H1 (cell line): ENCODE data around the gene ZMIZ1. TPM values are rescaled to one million over a fixed set of nuclear protein-coding genes. Genes with fewer than 3 reads are reported as not detected.

Experiments
- CTCF ChIA-PET: fragments of 300-600 bp; sonication (Branson Sonifier 250); formaldehyde crosslinking; loops from one replicate; lab custom pipeline; 2021; ENCODE audit not compliant: partially characterized antibody; lab: Charles Lee
- POLR2A ChIA-PET: fragments of 300-600 bp; sonication (Branson Sonifier 250); formaldehyde crosslinking; loops from one replicate; lab custom pipeline; 2021; ENCODE audit warnings: inconsistent platforms; ENCODE audit not compliant: partially characterized antibody; lab: Charles Lee
- DNase-seq, 2 experiments: peaks; one replicate each; pipeline versions ENCODE4 v3.0.0 to v3.0.0-alpha.2; 2010 to 2022; ENCODE audit warnings: low spot score in 2 of 2, low read depth in 1 of 2, mixed read lengths in 1 of 2
- FAIRE-seq: peaks from 2 replicates; lab custom pipeline; 2011; peaks lifted over from hg19 to GRCh38; lab: Jason Lieb, UNC
- H2AFZ ChIP-seq: 2 replicates; pipeline ENCODE4 v1.8.1; 2012; ENCODE audit warnings: low read length, inconsistent platforms
- H2AK5ac ChIP-seq: 2 replicates; pipeline ENCODE4 v1.6.1; 2013; ENCODE audit warnings: low read depth, low read length
- H2BK120ac ChIP-seq: replicated peaks from 2 replicates; pipeline ENCODE3; 2013; ENCODE audit warnings: low read depth, low read length, inconsistent platforms
- H2BK12ac ChIP-seq: 2 replicates; pipeline ENCODE4 v1.6.1; 2013; ENCODE audit warnings: low read depth, low read length
- H2BK15ac ChIP-seq: 2 replicates; pipeline ENCODE4 v1.6.1; 2013; ENCODE audit warnings: low read length
- H2BK20ac ChIP-seq: 2 replicates; pipeline ENCODE4 v1.6.1; 2013; ENCODE audit warnings: low read length
- H2BK5ac ChIP-seq: 2 replicates; pipeline ENCODE4 v1.6.1; 2013; ENCODE audit warnings: low read depth, low read length
- H3K14ac ChIP-seq: 2 replicates; pipeline ENCODE4 v1.6.1; 2013; ENCODE audit warnings: inconsistent platforms; ENCODE audit not compliant: insufficient read length
- H3K18ac ChIP-seq: 2 replicates; pipeline ENCODE4 v1.6.1; 2013; ENCODE audit warnings: low read length; ENCODE audit errors: extremely low read depth
- H3K23ac ChIP-seq: 2 replicates; pipeline ENCODE4 v1.6.1; 2013; ENCODE audit warnings: inconsistent platforms; ENCODE audit not compliant: insufficient read length
- H3K23me2 ChIP-seq: 2 replicates; pipeline ENCODE4 v1.6.1; 2013; ENCODE audit warnings: low read depth, low read length
- H3K27ac ChIP-seq: 2 replicates; pipeline ENCODE4 v1.6.1; 2011; ENCODE audit warnings: low read depth, low read length, inconsistent platforms
- H3K27me3 ChIP-seq, 4 experiments: replicated peaks in 1 of 4; 1 replicate in 1 of 4; 2 replicates in 3 of 4; pipeline versions ENCODE4 v1.6.1 to v1.8.1; 2011 to 2013; ENCODE audit warnings: low read length in 3 of 4, mild to moderate bottlenecking in 3 of 4, inconsistent platforms in 2 of 4, mixed read lengths in 2 of 4, moderate library complexity in 1 of 4; ENCODE audit not compliant: control insufficient read depth in 3 of 4, insufficient read depth in 3 of 4; ENCODE audit errors: extremely low read depth in 1 of 4
- H3K36me3 ChIP-seq, 4 experiments: 2 replicates each; pipeline versions ENCODE4 v1.6.1 to v1.8.1; 2011 to 2013; ENCODE audit warnings: mild to moderate bottlenecking in 4 of 4, low read length in 3 of 4, moderate library complexity in 2 of 4, control low read depth in 1 of 4, inconsistent platforms in 1 of 4; ENCODE audit not compliant: insufficient read depth in 4 of 4, control insufficient read depth in 2 of 4
- H3K4ac ChIP-seq: replicated peaks from 2 replicates; pipeline ENCODE3; 2013; ENCODE audit warnings: low read length, low read depth, mixed read lengths, inconsistent platforms; ENCODE audit not compliant: insufficient read length
- H3K4me1 ChIP-seq, 4 experiments: replicated peaks in 1 of 4; 1 replicate in 1 of 4; 2 replicates in 3 of 4; pipeline versions ENCODE4 v1.6.1 to v1.8.1; 2011 to 2013; ENCODE audit warnings: low read length in 3 of 4, inconsistent platforms in 2 of 4, mixed read lengths in 1 of 4; ENCODE audit not compliant: insufficient read depth in 4 of 4, control insufficient read depth in 3 of 4
- H3K4me2 ChIP-seq, 2 experiments: 2 replicates each; pipeline versions ENCODE4 v1.6.1 to v1.8.1; 2011 to 2013; ENCODE audit warnings: low read depth in 2 of 2, low read length in 2 of 2, control low read depth in 1 of 2, inconsistent platforms in 1 of 2, mild to moderate bottlenecking in 1 of 2; ENCODE audit not compliant: insufficient read depth in 1 of 2
- H3K4me3 ChIP-seq, 4 experiments: fragments of 200-600, 300-600 bp in 1 of 4; sonication (generic), shearing (Covaris generic), sonication (Bioruptor Twin) in 1 of 4; 2 replicates each; pipeline versions ENCODE4 v1.5.1 to v1.8.1; 2011 to 2016; ENCODE audit warnings: low read length in 4 of 4, low read depth in 3 of 4, control low read depth in 2 of 4, inconsistent platforms in 2 of 4, mild to moderate bottlenecking in 2 of 4, mixed read lengths in 1 of 4, moderate library complexity in 1 of 4; ENCODE audit not compliant: insufficient read depth in 2 of 4; ENCODE audit errors: extremely low read depth in 1 of 4
- H3K56ac ChIP-seq: replicated peaks from 2 replicates; pipeline ENCODE3; 2013; ENCODE audit warnings: low read depth, mild to moderate bottlenecking, mixed read lengths, low read length, inconsistent platforms; ENCODE audit not compliant: insufficient read length
- H3K79me1 ChIP-seq: 2 replicates; pipeline ENCODE4 v1.6.1; 2013; ENCODE audit warnings: low read depth, low read length, control low read depth
- H3K79me2 ChIP-seq, 2 experiments: 2 replicates each; pipeline versions ENCODE4 v1.6.1 to v1.8.1; 2012 to 2013; ENCODE audit warnings: low read length in 2 of 2, mild to moderate bottlenecking in 2 of 2, inconsistent platforms in 1 of 2; ENCODE audit not compliant: insufficient read depth in 2 of 2, control insufficient read depth in 1 of 2
- H3K9ac ChIP-seq, 4 experiments: replicated peaks in 1 of 4; 1 replicate in 1 of 4; 2 replicates in 3 of 4; pipeline versions ENCODE4 v1.6.1 to v1.8.1; 2011 to 2013; ENCODE audit warnings: low read depth in 3 of 4, low read length in 3 of 4, control low read depth in 2 of 4, mild to moderate bottlenecking in 2 of 4, moderate library complexity in 2 of 4, inconsistent platforms in 1 of 4; ENCODE audit errors: extremely low read depth in 1 of 4
- H3K9me3 ChIP-seq, 2 experiments: 2 replicates each; pipeline versions ENCODE4 v1.6.1 to v1.8.1; 2012 to 2013; ENCODE audit warnings: mild to moderate bottlenecking in 2 of 2, moderate library complexity in 2 of 2, control low read depth in 1 of 2, inconsistent platforms in 1 of 2, low read depth in 1 of 2, low read length in 1 of 2, mixed read lengths in 1 of 2; ENCODE audit not compliant: insufficient read depth in 2 of 2
- H4K20me1 ChIP-seq, 2 experiments: replicated peaks in 1 of 2; 2 replicates each; pipeline versions ENCODE3 to v1.8.1; 2011 to 2013; ENCODE audit warnings: inconsistent platforms in 2 of 2, low read length in 2 of 2, mild to moderate bottlenecking in 1 of 2; ENCODE audit not compliant: insufficient read depth in 2 of 2, control insufficient read depth in 1 of 2
- H4K5ac ChIP-seq: 2 replicates; pipeline ENCODE4 v1.6.1; 2013; ENCODE audit warnings: low read length, low read depth, mixed read lengths, inconsistent platforms; ENCODE audit not compliant: insufficient read length
- H4K8ac ChIP-seq: 2 replicates; pipeline ENCODE4 v1.8.0; 2013; ENCODE audit warnings: mild to moderate bottlenecking, moderate library complexity, low read length, inconsistent platforms; ENCODE audit not compliant: insufficient read depth; ENCODE audit errors: extremely low read depth
- H4K91ac ChIP-seq: replicated peaks from 2 replicates; pipeline ENCODE3; 2013; ENCODE audit warnings: low read length, mixed read lengths, inconsistent platforms; ENCODE audit not compliant: insufficient read length
- BCL11A ChIP-seq, 2 experiments: IDR thresholded peaks; one replicate each; pipeline ENCODE4 v1.6.1; 2011; ENCODE audit warnings: low read depth in 2 of 2, low read length in 2 of 2, mild to moderate bottlenecking in 2 of 2
- BRCA1 ChIP-seq: IDR thresholded peaks from 2 replicates; pipeline ENCODE4 v1.6.1; 2012; ENCODE audit warnings: low read depth, low read length, improper control_type of control experiment
- CBX5 ChIP-seq: fragments of 300-800, 300-1000 bp; sonication (generic); IDR thresholded peaks from 2 replicates; pipeline ENCODE4 v1.7.1; 2016; ENCODE audit warnings: antibody characterized with exemption, low read length, low read depth
- CHD2 ChIP-seq: IDR thresholded peaks from 2 replicates; pipeline ENCODE4 v1.6.1; 2012; ENCODE audit warnings: low read length, improper control_type of control experiment
- E2F6 ChIP-seq: IDR thresholded peaks from 2 replicates; pipeline ENCODE4 v1.6.1; 2012; ENCODE audit warnings: inconsistent platforms
- EGR1 ChIP-seq: IDR thresholded peaks from 2 replicates; pipeline ENCODE4 v1.6.1; 2011; ENCODE audit warnings: low read depth, low read length, borderline replicate concordance
- MAX ChIP-seq: IDR thresholded peaks from 2 replicates; pipeline ENCODE4 v1.6.1; 2012; ENCODE audit warnings: inconsistent platforms
- NRF1 ChIP-seq: IDR thresholded peaks from 2 replicates; pipeline ENCODE4 v1.6.1; 2011; ENCODE audit warnings: mild to moderate bottlenecking, low read depth, low read length, improper control_type of control experiment
- SAP30 ChIP-seq: fragments of 300-600 bp; sonication (generic); IDR thresholded peaks from 2 replicates; pipeline ENCODE4 v1.7.1; 2012; ENCODE audit warnings: low read length, moderate library complexity, mild to moderate bottlenecking, inconsistent platforms; ENCODE audit not compliant: insufficient read depth, insufficient replicate concordance
- SUZ12 ChIP-seq: fragments of 200-600 bp; sonication (generic); IDR thresholded peaks from 2 replicates; pipeline ENCODE4 v1.6.1; 2012; ENCODE audit warnings: mild to moderate bottlenecking, inconsistent platforms, low read length, moderate library complexity, mixed read lengths
- TBP ChIP-seq: IDR thresholded peaks from 2 replicates; pipeline ENCODE4 v1.6.1; 2011; ENCODE audit warnings: low read depth, low read length, improper control_type of control experiment
- YY1 ChIP-seq: IDR thresholded peaks from 2 replicates; pipeline ENCODE4 v1.6.1; 2011; ENCODE audit warnings: low read depth, mild to moderate bottlenecking, low read length
- WGBS, 2 experiments: shearing (Covaris generic) in 1 of 2; methylation state at CpG; one replicate each; pipeline versions ENCODE4 v1.1.6 to v1.1.7; 2013 to 2015; ENCODE audit warnings: low lambda C conversion rate in 2 of 2, mixed read lengths in 2 of 2, inconsistent platforms in 1 of 2, low coverage in 1 of 2, missing lambda C conversion rate in 1 of 2; ENCODE audit not compliant: insufficient replicate concordance in 2 of 2, insufficient coverage in 1 of 2, insufficient read length in 1 of 2; ENCODE audit errors: extremely low coverage in 1 of 2, missing lambda C conversion rate in 1 of 2; 5-methylcytosine and 5-hydroxymethylcytosine counted together
- polyA plus RNA-seq, 7 experiments: library from polyadenylated mRNA; depleted of rRNA in 3 of 7; stranded (reverse) in 5 of 7; unstranded in 2 of 7; fragments of >200 nt in 5 of 7; fragments of 200-250 nt in 2 of 7; gene quantifications; 1 replicate in 5 of 7; 2 replicates in 1 of 7; 4 replicates in 1 of 7; pipeline versions ENCODE4 v1.2.1 to v1.2.3, GENCODE V29; 2011 to 2013; ENCODE audit warnings: missing spikeins in 2 of 7, mixed read lengths in 2 of 7
- total RNA-seq: library from RNA; stranded (reverse); fragmentation: NEBNext Ultra II Directional; extraction: Animal tissue kit (Norgen Biotek cat#: 25700); gene quantifications from 2 replicates; pipeline ENCODE4 v1.2.1, GENCODE V29; 2021

Gene ZMIZ1
- total and polyA plus RNA-seq, 2 of the 8 experiments (the other 6 are each of a cell fraction or from before 2014, with no cell fraction given), result 8.1 to 28.0 TPM

- Histone ChIP-seq H3K79me1 (peaks cover 25% of the 10 kb centered on the region), H2BK120ac (no peak overlapping the region), H3K4ac (no peak overlapping the region), H2AFZ (no peak overlapping the region), H3K79me2 (peaks cover 24 to 70% of the 10 kb centered on the region in 2 experiments), H2BK20ac (no peak overlapping the region), H3K23me2 (peaks cover 29% of the 10 kb centered on the region), H4K5ac (peak overlapping the region; percentile 18), H3K56ac (no peak overlapping the region), H4K20me1 (peaks cover 21 to 32% of the 10 kb centered on the region in 2 experiments), H3K9me3 (no peaks in the 10 kb centered on the region), H2AK5ac (no peak overlapping the region), H3K23ac (no peak overlapping the region), H3K4me3 (peak overlapping the region; percentile 56 to 96 (median 76)), H4K8ac (0 out of 2 replicates have a peak overlapping the region, but pooled peaks have one; percentile 40), H3K36me3 (no peaks in the 10 kb centered on the region), H3K4me2 (peak overlapping the region; percentile 90 to 94), H4K91ac (peak overlapping the region; percentile 18), H3K18ac (peak overlapping the region; percentile 87), H2BK5ac (peak overlapping the region; percentile 40; the same call in 1 of the 2 replicates), H2BK12ac (peak overlapping the region; percentile 12; the same call in 1 of the 2 replicates), H3K9ac (peak overlapping the region in 3 of 4 experiments; percentile 2 to 26 (median 25); a peak in 3 of 7 replicates), H3K14ac (no peak overlapping the region), H3K4me1 (peaks cover 10 to 41% (median 22%) of the 10 kb centered on the region in 4 experiments), H3K27ac (no peak overlapping the region), H2BK15ac (no peak overlapping the region), H3K27me3 (peaks cover 0 to 10% (median 5%) of the 10 kb centered on the region in 4 experiments; a peak in 3 of 7 replicates)
- ChIA-PET POLR2A (interaction anchor here (0.9 to 1.6 kb wide), 4 partner anchors 43 to 110 kb away, joined by 3 to 4 read pairs (median 3); no protein-coding TSS in a partner anchor), CTCF (interaction anchor here (1.0 to 2.9 kb wide), 7 partner anchors 20 to 147 kb away, joined by 3 to 16 read pairs (median 4); no protein-coding TSS in a partner anchor)
- WGBS, 2 experiments, result 3% methylated on average over 18 of the region's 18 CpGs; no CpG with 5 or more reads in 1 of the 2 experiments
- no peak for DNase-seq
- FAIRE-seq, result no peak
- TF ChIP-seq YY1 (no peak), TBP (no peak), NRF1 (no peak), MAX (peak; percentile 89), SUZ12 (no peak), CBX5 (no peak), BCL11A (IDR thresholded peaks at IDR 0.05; ENCODE audit: low read depth in 2 of 2, low read length in 2 of 2) (no peak), SAP30 (peak; percentile 39), CHD2 (no peak), E2F6 (peak; percentile 80), EGR1 (no peak), BRCA1 (no peak)
Observed at GRCh38 chr10:79071396-79071923, 2.7 kb downstream of the ZMIZ1 start.
